ENCODE data around the gene PRSS23.
"Not testable (repeated sequence)": the region's sequence is repeated elsewhere in the genome, so short reads cannot be mapped to it uniquely, and the experiment has no call there.

The PRSS23 gene

GRCh38 chr11:86812981-86813380 is 12.6 kb downstream of the PRSS23 start:
- Histone ChIP-seq H3K9ac (ENCODE audit: low read length in 2 of 2) (no peak overlapping the region), H3K4me1 (ENCODE audit: control insufficient read depth, insufficient read depth, low read length) (peaks cover 34% of the 10 kb centered on the region), H3K27ac (ENCODE audit: low read length) (peak overlapping the region; percentile 13), H3K9me3 (ENCODE audit: control insufficient read depth in 2 of 2, low read length in 2 of 2) (no peaks in the 10 kb centered on the region), H3K27me3 (ENCODE audit: control insufficient read depth in 1 of 2, insufficient read depth in 2 of 2, low read length in 2 of 2) (no peaks in the 10 kb centered on the region), H3K36me3 (ENCODE audit: control insufficient read depth in 2 of 2, insufficient read depth in 2 of 2, low read length in 2 of 2) (peaks cover 9 to 11% of the 10 kb centered on the region in 2 donors), H3K4me3 (ENCODE audit: low read length in 2 of 2) (no peak overlapping the region)

- Histone ChIP-seq H3K9ac (ENCODE audit: low read length in 2 of 2) (no peak overlapping the region), H3K36me3 (ENCODE audit: control insufficient read depth in 2 of 2, insufficient read depth in 2 of 2, low read length in 2 of 2) (peaks cover 0 to 3% of the 10 kb centered on the region in 2 donors), H3K4me3 (ENCODE audit: low read length in 2 of 2) (peak overlapping the region in 1 of 2 donors; percentile 30), H3K27me3 (ENCODE audit: control insufficient read depth in 1 of 2, insufficient read depth in 2 of 2, low read length in 2 of 2) (no peaks in the 10 kb centered on the region), H3K9me3 (ENCODE audit: control insufficient read depth in 2 of 2, low read length in 2 of 2) (no peaks in the 10 kb centered on the region), H3K27ac (ENCODE audit: low read length) (peak overlapping the region; percentile 95), H3K4me1 (ENCODE audit: control insufficient read depth, insufficient read depth, low read length) (peaks cover 28% of the 10 kb centered on the region)
Observed at GRCh38 chr11:86814775-86815174, 14.4 kb downstream of the PRSS23 start.

- Histone ChIP-seq H3K27me3 (ENCODE audit: control insufficient read depth in 1 of 2, insufficient read depth in 2 of 2, low read length in 2 of 2) (no peaks in the 10 kb centered on the region), H3K9ac (ENCODE audit: low read length in 2 of 2) (peak overlapping the region; percentile 43 to 55), H3K4me1 (ENCODE audit: control insufficient read depth, insufficient read depth, low read length) (peaks cover 28% of the 10 kb centered on the region), H3K9me3 (ENCODE audit: control insufficient read depth in 2 of 2, low read length in 2 of 2) (no peaks in the 10 kb centered on the region), H3K36me3 (ENCODE audit: control insufficient read depth in 2 of 2, insufficient read depth in 2 of 2, low read length in 2 of 2) (peaks cover 0 to 3% of the 10 kb centered on the region in 2 donors), H3K4me3 (ENCODE audit: low read length in 2 of 2) (no peak overlapping the region), H3K27ac (ENCODE audit: low read length) (peak overlapping the region; percentile 95)
Observed at GRCh38 chr11:86815726-86816125, 15.4 kb downstream of the PRSS23 start.

GRCh38 chr11:86816251-86816726 is 15.9 kb downstream of the PRSS23 start:
- Histone ChIP-seq H3K4me1 (ENCODE audit: control insufficient read depth, insufficient read depth, low read length) (peaks cover 28% of the 10 kb centered on the region), H3K36me3 (ENCODE audit: control insufficient read depth in 2 of 2, insufficient read depth in 2 of 2, low read length in 2 of 2) (peaks cover 0 to 3% of the 10 kb centered on the region in 2 donors), H3K27me3 (ENCODE audit: control insufficient read depth in 1 of 2, insufficient read depth in 2 of 2, low read length in 2 of 2) (no peaks in the 10 kb centered on the region), H3K4me3 (ENCODE audit: low read length in 2 of 2) (no peak overlapping the region), H3K27ac (ENCODE audit: low read length) (peak overlapping the region; percentile 95), H3K9me3 (ENCODE audit: control insufficient read depth in 2 of 2, low read length in 2 of 2) (no peaks in the 10 kb centered on the region), H3K9ac (ENCODE audit: low read length in 2 of 2) (peak overlapping the region; percentile 43 to 55)

- peak overlapping the region; percentile 8 to 24 for H3K4me3 ChIP-seq (ENCODE audit: low read length in 2 of 2)
- no peaks in the 10 kb centered on the region for H3K9me3 ChIP-seq (ENCODE audit: control insufficient read depth in 2 of 2, low read length in 2 of 2)
- peak overlapping the region; percentile 66 for H3K27ac ChIP-seq (ENCODE audit: low read length)
- H3K36me3 ChIP-seq (ENCODE audit: control insufficient read depth in 2 of 2, insufficient read depth in 2 of 2, low read length in 2 of 2): no peaks in the 10 kb centered on the region
- peak overlapping the region in 1 of 2 donors; percentile 32 for H3K9ac ChIP-seq (ENCODE audit: low read length in 2 of 2)
- no peaks in the 10 kb centered on the region for H3K27me3 ChIP-seq (ENCODE audit: control insufficient read depth in 1 of 2, insufficient read depth in 2 of 2, low read length in 2 of 2)
- H3K4me1 ChIP-seq (ENCODE audit: control insufficient read depth, insufficient read depth, low read length): peaks cover 22% of the 10 kb centered on the region
Observed at GRCh38 chr11:86818462-86819192, 18.3 kb downstream of the PRSS23 start.

- not testable (repeated sequence) for H3K27me3 ChIP-seq (ENCODE audit: control insufficient read depth in 1 of 2, insufficient read depth in 2 of 2, low read length in 2 of 2); H3K4me1 ChIP-seq (ENCODE audit: control insufficient read depth, insufficient read depth, low read length); H3K27ac ChIP-seq (ENCODE audit: low read length); H3K9ac ChIP-seq (ENCODE audit: low read length in 2 of 2); H3K9me3 ChIP-seq (ENCODE audit: control insufficient read depth in 2 of 2, low read length in 2 of 2); H3K36me3 ChIP-seq (ENCODE audit: control insufficient read depth in 2 of 2, insufficient read depth in 2 of 2, low read length in 2 of 2); H3K4me3 ChIP-seq (ENCODE audit: low read length in 2 of 2)
Observed at GRCh38 chr11:86824139-86824538, 23.8 kb downstream of the PRSS23 start.

GRCh38 chr11:86834376-86834775 is 34.0 kb downstream of the PRSS23 start:
- H3K4me3 ChIP-seq (ENCODE audit: low read length in 2 of 2); H3K27ac ChIP-seq (ENCODE audit: low read length); H3K9ac ChIP-seq (ENCODE audit: low read length in 2 of 2); H3K27me3 ChIP-seq (ENCODE audit: control insufficient read depth in 1 of 2, insufficient read depth in 2 of 2, low read length in 2 of 2); H3K9me3 ChIP-seq (ENCODE audit: control insufficient read depth in 2 of 2, low read length in 2 of 2); H3K36me3 ChIP-seq (ENCODE audit: control insufficient read depth in 2 of 2, insufficient read depth in 2 of 2, low read length in 2 of 2); H3K4me1 ChIP-seq (ENCODE audit: control insufficient read depth, insufficient read depth, low read length): not testable (repeated sequence)

GRCh38 chr11:86844762-86845508 is 44.6 kb downstream of the PRSS23 start:
- not testable (repeated sequence) for H3K27ac ChIP-seq (ENCODE audit: low read length); H3K4me1 ChIP-seq (ENCODE audit: control insufficient read depth, insufficient read depth, low read length); H3K36me3 ChIP-seq (ENCODE audit: control insufficient read depth in 2 of 2, insufficient read depth in 2 of 2, low read length in 2 of 2)

GRCh38 chr11:86848132-86848531 is 47.8 kb downstream of the PRSS23 start:
- H3K4me3 ChIP-seq (ENCODE audit: low read length in 2 of 2): no peak overlapping the region
- H3K9ac ChIP-seq (ENCODE audit: low read length in 2 of 2): no peak overlapping the region
- no peaks in the 10 kb centered on the region for H3K9me3 ChIP-seq (ENCODE audit: control insufficient read depth in 2 of 2, low read length in 2 of 2)
- no peaks in the 10 kb centered on the region for H3K36me3 ChIP-seq (ENCODE audit: control insufficient read depth in 2 of 2, insufficient read depth in 2 of 2, low read length in 2 of 2)
- no peak overlapping the region for H3K27ac ChIP-seq (ENCODE audit: low read length)
- no peaks in the 10 kb centered on the region for H3K4me1 ChIP-seq (ENCODE audit: control insufficient read depth, insufficient read depth, low read length)
- no peaks in the 10 kb centered on the region for H3K27me3 ChIP-seq (ENCODE audit: control insufficient read depth in 1 of 2, insufficient read depth in 2 of 2, low read length in 2 of 2)

More at GRCh38 chr11:86844762-86845508, 44.6 kb downstream of the PRSS23 start:
- H3K27me3 ChIP-seq (ENCODE audit: control insufficient read depth in 1 of 2, insufficient read depth in 2 of 2, low read length in 2 of 2); H3K4me3 ChIP-seq (ENCODE audit: low read length in 2 of 2); H3K9ac ChIP-seq (ENCODE audit: low read length in 2 of 2); H3K9me3 ChIP-seq (ENCODE audit: control insufficient read depth in 2 of 2, low read length in 2 of 2): not testable (repeated sequence)

GRCh38 chr11:86849679-86850078 is 49.3 kb downstream of the PRSS23 start:
- Histone ChIP-seq H3K4me3 (ENCODE audit: low read length in 2 of 2) (no peak overlapping the region), H3K36me3 (ENCODE audit: control insufficient read depth in 2 of 2, insufficient read depth in 2 of 2, low read length in 2 of 2) (no peaks in the 10 kb centered on the region), H3K27ac (ENCODE audit: low read length) (no peak overlapping the region), H3K9me3 (ENCODE audit: control insufficient read depth in 2 of 2, low read length in 2 of 2) (no peaks in the 10 kb centered on the region), H3K27me3 (ENCODE audit: control insufficient read depth in 1 of 2, insufficient read depth in 2 of 2, low read length in 2 of 2) (no peaks in the 10 kb centered on the region), H3K4me1 (ENCODE audit: control insufficient read depth, insufficient read depth, low read length) (no peaks in the 10 kb centered on the region), H3K9ac (ENCODE audit: low read length in 2 of 2) (no peak overlapping the region)
